PC-3 (cell line): ENCODE data around the gene IL21.

Experiments used
- EZH2 ChIP-seq: fragments of 300-600 bp; sonication (generic); IDR thresholded peaks from one replicate; pipeline ENCODE4 v1.6.1; 2017; ENCODE audit warnings: antibody characterized with exemption, mild to moderate bottlenecking, low read length; ENCODE audit not compliant: unreplicated experiment
- TF ChIP-seq, protein P1 (sequence below): fragments of 300-600 bp; sonication (generic); conservative IDR thresholded peaks from 2 replicates; pipeline ENCODE4 v1.5.1; 2017; ENCODE audit warnings: antibody characterized with exemption, low read depth, mild to moderate bottlenecking, low read length

DNA sequence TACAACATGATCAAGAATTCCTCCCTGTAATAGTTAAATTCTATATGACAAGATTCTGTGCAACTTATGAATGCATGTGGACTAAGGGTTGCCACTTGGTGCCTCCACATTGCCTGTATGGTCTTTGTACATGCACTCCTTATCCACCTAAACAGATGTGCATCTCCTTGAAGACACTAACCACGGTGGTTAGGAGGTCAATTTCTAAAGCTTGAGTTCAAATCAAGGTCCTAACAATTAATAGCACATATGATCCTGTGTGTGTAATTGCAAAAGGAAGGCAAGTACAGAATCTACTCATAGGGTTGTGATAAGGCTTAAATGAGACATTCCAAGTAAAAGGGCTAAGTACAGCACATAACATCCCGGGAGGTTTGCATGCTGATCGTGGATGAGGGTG lies 1.5 kb upstream of the IL21 start:
- TF ChIP-seq, protein P1, sequence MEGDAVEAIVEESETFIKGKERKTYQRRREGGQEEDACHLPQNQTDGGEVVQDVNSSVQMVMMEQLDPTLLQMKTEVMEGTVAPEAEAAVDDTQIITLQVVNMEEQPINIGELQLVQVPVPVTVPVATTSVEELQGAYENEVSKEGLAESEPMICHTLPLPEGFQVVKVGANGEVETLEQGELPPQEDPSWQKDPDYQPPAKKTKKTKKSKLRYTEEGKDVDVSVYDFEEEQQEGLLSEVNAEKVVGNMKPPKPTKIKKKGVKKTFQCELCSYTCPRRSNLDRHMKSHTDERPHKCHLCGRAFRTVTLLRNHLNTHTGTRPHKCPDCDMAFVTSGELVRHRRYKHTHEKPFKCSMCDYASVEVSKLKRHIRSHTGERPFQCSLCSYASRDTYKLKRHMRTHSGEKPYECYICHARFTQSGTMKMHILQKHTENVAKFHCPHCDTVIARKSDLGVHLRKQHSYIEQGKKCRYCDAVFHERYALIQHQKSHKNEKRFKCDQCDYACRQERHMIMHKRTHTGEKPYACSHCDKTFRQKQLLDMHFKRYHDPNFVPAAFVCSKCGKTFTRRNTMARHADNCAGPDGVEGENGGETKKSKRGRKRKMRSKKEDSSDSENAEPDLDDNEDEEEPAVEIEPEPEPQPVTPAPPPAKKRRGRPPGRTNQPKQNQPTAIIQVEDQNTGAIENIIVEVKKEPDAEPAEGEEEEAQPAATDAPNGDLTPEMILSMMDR, result no peak
- TF ChIP-seq EZH2, result no peak
